Measurements from ENCODE around the gene EXO5. TPM values are rescaled to one million over a fixed set of nuclear protein-coding genes. Genes with fewer than 3 reads are reported as not detected.

EXO5 gene
- total RNA-seq, 1 donor from 2014 or later, result 14.8 TPM

DNA sequence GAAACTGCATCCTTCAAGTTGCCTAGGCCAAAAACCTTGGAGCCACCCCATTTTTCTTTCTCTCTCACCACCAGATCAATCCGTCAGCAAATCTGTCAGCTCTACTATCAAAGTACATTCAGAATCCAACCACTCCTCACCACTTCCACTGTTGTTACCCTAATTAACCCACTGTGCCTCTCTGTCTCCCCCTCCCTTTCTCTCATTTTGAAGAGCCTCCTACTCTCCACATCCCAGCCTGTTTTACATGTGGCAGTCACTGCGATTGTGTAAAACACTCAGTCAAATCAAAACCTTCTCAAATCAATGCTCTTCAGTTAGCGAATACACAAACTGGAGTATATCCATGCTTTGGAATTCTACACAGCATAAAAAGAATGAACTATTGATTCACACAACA, 55.9 kb downstream of the EXO5 start:
- TF ChIP-seq, protein P1, sequence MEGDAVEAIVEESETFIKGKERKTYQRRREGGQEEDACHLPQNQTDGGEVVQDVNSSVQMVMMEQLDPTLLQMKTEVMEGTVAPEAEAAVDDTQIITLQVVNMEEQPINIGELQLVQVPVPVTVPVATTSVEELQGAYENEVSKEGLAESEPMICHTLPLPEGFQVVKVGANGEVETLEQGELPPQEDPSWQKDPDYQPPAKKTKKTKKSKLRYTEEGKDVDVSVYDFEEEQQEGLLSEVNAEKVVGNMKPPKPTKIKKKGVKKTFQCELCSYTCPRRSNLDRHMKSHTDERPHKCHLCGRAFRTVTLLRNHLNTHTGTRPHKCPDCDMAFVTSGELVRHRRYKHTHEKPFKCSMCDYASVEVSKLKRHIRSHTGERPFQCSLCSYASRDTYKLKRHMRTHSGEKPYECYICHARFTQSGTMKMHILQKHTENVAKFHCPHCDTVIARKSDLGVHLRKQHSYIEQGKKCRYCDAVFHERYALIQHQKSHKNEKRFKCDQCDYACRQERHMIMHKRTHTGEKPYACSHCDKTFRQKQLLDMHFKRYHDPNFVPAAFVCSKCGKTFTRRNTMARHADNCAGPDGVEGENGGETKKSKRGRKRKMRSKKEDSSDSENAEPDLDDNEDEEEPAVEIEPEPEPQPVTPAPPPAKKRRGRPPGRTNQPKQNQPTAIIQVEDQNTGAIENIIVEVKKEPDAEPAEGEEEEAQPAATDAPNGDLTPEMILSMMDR (IDR thresholded peaks at IDR 0.05; ENCODE audit: unreplicated experiment), result no peak
- no peaks in the 10 kb centered on the region for H3K4me1 Mint-ChIP-seq (ENCODE audit: unreplicated experiment)
- H3K27ac Mint-ChIP-seq (ENCODE audit: unreplicated experiment), result no peak overlapping the region
- H3K9me3 Mint-ChIP-seq (ENCODE audit: unreplicated experiment), result no peaks in the 10 kb centered on the region
- H3K4me3 Mint-ChIP-seq (ENCODE audit: unreplicated experiment), result no peak overlapping the region
- H3K36me3 Mint-ChIP-seq (ENCODE audit: low read depth, unreplicated experiment), result no peaks in the 10 kb centered on the region
- no peaks in the 10 kb centered on the region for H3K27me3 Mint-ChIP-seq (ENCODE audit: unreplicated experiment)
- no peak for DNase-seq (ENCODE audit: low spot score)

DNA sequence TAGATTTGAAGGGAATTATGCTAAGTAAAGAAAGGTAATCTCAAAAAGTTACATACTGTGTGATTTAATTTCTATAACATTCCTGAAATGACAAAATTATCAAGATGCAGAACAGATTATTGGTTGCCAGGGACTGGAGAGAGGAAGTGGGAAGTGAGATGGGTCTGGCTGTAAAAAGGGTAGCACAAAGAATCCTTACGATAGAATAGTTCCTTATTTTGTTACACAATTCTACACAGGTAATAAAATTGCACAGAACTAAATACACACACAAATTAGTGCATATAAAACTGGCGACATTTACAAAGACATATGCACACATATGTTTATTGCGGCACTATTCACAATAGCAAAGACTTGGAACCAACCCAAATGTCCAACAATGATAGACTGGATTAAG, 56.3 kb downstream of the EXO5 start:
- Mint-ChIP-seq H3K27me3 (ENCODE audit: unreplicated experiment) (no peaks in the 10 kb centered on the region), H3K4me1 (ENCODE audit: unreplicated experiment) (no peaks in the 10 kb centered on the region), H3K27ac (ENCODE audit: unreplicated experiment) (no peak overlapping the region), H3K9me3 (ENCODE audit: unreplicated experiment) (no peaks in the 10 kb centered on the region), H3K4me3 (ENCODE audit: unreplicated experiment) (no peak overlapping the region), H3K36me3 (ENCODE audit: low read depth, unreplicated experiment) (no peaks in the 10 kb centered on the region)
- DNase-seq (ENCODE audit: low spot score), result no peak
- TF ChIP-seq, protein P1 (IDR thresholded peaks at IDR 0.05; ENCODE audit: unreplicated experiment), result no peak

Other genes with a start within 250 kb of the EXO5 start
- 5.4 TPM for gene COL9A2, start 191.5 kb upstream of the EXO5 start, total RNA-seq (ENCODE audit: unreplicated experiment)
- gene SMAP2, start 135.0 kb upstream of the EXO5 start, total RNA-seq (ENCODE audit: unreplicated experiment), result 12.1 TPM
- gene ZFP69B, start 58.3 kb upstream of the EXO5 start, total RNA-seq (ENCODE audit: unreplicated experiment), result 4.0 TPM
- 3.3 TPM for gene ZFP69, start 31.5 kb upstream of the EXO5 start, total RNA-seq (ENCODE audit: unreplicated experiment)
- 4.3 TPM for gene ZNF684, start 22.9 kb downstream of the EXO5 start, total RNA-seq (ENCODE audit: unreplicated experiment)
- gene RIMS3, start 156.9 kb downstream of the EXO5 start, total RNA-seq (ENCODE audit: unreplicated experiment), result 5.4 TPM
- 49.7 TPM for gene NFYC, start 182.9 kb downstream of the EXO5 start, total RNA-seq (ENCODE audit: unreplicated experiment)